ENCODE data around the gene LRRC3C.
"Not testable (repeated sequence)": the region's sequence is repeated elsewhere in the genome, so short reads cannot be mapped to it uniquely, and the experiment has no call there.

LRRC3C gene

GRCh38 chr17:39924691-39925055 lies 2.9 kb upstream of the LRRC3C start:
- DNase-seq: no peak

DNA sequence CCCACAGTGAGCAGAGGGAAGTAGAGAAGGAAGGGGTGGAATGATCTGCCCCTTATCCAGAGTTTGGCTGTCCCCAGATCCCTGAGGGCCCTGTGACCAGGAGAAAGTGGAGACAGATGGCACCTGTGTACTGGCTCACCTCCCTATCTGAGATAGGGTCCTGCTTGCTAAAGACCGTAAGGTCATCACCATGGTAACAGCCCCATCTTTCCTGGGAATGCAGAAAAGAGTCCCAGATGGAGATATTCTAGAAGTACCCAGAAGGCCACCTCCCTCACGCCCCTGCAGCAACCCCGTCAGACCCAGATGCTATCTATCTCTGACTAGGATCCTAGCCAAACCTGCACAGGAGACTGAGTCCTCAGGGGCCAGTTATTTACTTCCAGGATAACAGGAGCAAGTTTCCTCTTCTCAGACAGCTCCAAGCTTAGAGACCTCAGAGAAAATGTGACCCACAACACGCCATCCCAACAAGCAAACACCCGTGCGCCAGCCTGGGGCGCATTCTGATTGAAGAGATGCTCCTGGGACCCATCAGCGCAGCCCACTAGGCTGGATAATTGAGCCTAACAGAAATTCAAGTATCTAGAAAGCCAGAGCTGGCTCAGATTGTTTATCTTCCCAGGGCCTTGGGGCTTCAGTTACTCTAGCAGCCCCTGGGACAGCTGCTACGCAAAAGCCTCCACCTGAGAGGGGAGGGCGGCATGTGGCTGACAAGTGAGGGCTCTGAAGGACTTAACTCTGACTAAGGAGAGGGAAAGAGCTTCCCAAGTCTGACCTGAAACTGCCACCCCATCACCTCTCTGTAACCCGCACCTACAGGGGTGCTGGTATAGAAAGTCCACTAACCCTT lies 2.0 kb upstream of the LRRC3C start:
- peak; percentile 49 for DNase-seq

DNA sequence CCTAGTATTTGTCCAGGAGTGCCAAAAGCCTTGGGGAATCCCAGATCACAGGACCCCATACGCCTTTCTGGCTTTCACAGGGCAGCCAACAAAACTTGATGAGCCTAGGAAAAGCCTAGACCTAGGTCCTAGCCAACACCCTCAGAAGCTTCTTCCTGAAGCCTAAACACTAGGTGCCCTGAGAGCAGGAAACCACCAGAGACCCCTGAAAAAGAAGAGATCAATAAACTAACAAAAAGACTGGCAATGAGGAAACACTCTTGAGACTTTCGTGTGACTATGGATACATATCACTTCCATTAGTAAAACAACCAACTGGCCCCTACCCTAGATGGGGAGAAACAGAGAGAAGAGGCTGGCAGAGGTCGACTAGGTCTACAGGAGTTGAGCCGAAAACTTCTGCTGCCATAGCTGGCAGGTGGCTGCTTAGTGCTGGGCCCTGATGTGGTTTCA lies 1.4 kb upstream of the LRRC3C start:
- DNase-seq: no peak

DNA sequence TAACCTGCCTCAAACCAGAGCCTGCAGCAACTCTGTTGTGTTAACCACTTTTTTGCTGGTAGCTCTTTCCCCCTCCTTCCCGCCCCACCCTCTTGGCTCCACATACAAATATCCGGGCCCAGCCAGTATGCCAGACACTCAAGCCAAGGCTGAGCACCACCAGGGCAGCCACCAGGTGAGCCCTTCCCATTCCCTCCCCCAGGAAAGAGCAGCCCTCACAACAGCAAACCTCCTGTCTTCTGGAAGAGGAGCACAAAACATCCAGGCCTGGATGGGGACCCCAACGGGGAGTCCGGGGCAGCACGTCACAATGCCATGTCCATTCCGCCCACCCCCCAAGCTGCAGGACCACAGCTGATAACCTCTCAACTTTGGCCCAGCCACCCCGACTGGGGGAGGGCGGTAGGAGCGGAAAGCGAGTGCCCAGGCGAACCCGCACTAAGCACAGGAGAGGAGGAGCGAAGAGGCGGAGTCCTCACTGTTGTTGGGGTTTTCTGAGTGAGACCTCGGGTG lies 888 bp upstream of the LRRC3C start:
- DNase-seq: peak; percentile 50

GRCh38 chr17:39927929-39928857 lies 661 bp downstream of the LRRC3C start:
- peak; percentile 38 for DNase-seq

- DNase-seq: no peak
Observed at GRCh38 chr17:39928858-39929645, 1.5 kb downstream of the LRRC3C start.

- DNase-seq: no peak
Observed at GRCh38 chr17:39929646-39930407, 2.3 kb downstream of the LRRC3C start.

DNA sequence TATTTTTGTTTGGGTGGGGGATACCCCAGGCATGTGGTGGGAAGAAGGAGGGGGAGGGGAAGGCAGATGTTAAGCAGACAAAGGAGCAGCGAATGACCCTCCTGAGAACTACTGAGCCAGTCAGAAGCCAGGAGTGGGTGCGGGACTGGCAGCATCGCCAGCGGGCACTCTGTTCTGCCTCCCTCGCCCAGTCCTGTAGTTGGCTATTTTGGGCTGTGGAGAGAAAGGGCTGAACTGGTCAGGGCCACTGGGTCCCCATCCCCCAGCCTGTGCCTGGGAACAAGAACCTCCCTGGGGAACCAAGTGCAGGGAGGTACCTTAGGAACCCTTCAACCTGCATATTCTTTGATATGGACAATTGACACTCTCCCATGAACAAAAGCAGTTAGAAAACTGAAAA lies 6.4 kb downstream of the LRRC3C start:
- no peak for DNase-seq

DNA sequence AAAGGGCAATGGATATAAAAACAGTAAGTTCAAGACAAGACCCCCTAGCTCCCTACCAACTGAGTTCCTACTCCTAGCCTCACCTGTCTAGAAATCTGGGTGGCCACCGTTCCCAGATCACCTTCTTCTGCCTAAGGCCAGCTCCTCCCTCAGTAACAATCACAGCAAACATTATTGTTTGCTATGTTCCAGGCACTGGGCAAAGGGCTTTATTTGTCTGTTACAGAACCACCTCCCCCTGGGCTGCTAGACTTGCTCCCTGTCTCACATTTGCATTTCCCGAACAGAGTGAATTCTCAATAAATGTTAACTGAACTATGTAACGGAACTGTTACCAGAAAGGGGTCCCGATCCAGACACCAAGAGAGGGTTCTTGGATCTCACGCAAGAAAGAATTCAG lies 6.8 kb downstream of the LRRC3C start:
- no peak for DNase-seq

DNA sequence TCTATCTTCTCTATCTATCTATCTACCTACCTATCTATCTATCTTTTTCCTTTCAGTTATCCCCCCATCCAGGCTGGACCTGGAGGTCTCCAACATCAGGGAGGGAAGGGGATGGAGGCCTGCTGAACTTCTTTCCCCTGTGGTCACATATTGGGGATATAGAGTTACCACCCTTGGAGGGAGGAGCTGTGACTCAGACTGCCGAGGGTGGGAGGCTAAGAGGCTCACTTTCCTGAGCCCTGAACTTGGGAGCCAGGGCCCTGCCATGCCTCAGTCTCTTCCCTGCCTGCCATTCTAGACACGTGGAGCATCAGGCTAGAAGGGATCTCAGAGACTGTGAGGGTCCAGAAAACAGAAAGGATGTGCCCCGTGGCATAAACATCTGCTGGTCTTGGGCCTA lies 8.4 kb downstream of the LRRC3C start:
- no peak for DNase-seq

DNA sequence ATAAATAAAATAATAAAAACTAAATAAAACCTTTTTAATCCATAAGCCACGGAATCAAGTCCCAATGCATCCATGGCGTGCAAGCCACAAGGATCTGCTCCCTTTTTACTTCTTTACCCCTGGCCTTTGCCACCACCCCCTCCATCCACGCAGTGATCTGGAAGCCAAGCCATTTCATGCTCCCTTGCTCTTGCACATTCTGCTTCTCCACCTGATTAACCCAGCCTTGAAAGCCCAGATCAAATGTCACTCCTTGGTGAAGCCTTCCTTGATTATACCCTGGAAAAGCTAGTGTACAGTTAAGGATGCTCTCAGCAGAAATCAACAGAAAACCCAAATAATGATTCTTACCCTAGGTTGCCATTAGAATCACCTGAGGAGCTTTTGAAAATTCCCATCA lies 9.9 kb downstream of the LRRC3C start:
- DNase-seq: no peak

DNA sequence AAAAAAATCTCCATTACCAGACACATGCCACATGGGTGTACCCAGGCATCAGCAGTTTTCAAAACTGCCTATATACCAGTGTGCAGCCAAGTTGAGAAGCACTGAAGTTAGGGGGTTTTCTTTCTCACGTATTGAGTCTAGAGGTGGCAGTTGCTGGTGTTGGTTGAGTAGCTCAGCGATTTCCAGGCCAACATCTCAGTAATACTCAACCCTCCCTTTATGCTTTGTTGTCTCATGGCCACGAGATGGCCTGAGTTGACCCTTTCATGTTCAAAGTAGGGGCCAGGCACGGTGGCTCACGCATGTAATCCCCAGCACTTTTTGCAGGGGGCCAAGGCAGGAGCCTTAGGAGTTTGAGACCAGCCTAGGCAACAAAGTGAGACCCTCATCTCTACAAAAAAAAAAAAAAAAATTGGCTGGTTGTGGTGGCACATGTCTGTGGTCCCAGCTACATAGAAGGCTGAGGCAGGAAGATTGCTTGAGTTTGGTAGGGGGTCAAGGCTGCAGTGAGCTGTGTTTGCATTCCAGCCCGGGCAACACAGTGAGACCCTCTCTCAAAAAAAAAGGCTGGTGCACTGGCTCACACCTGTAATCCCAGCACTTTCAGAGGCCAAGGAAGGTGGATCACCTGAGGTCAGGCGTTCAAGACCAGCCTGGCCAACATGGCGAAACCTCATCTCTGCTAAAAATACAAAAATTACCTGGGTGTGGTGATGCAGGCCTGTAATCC lies 10.8 kb downstream of the LRRC3C start:
- DNase-seq: no peak

DNA sequence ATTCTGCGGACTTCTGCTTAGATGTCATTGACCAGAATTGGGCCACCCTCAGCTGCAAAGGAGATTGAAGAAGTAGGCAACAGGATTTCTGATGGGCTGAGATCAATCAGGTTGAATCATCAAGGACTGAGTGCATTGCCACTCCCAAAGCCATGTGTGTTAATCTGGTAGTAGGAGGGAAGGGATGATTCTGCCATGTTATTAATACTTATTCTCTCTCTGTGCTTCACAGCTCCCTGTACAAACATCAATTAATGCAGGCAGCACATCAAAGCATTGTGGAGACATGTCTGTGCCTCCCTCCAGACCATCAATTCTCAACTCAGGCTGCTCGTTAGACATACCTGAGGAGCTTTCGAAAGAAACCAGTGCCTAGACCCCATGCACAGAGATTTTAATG lies 11.6 kb downstream of the LRRC3C start:
- no peak for DNase-seq

DNA sequence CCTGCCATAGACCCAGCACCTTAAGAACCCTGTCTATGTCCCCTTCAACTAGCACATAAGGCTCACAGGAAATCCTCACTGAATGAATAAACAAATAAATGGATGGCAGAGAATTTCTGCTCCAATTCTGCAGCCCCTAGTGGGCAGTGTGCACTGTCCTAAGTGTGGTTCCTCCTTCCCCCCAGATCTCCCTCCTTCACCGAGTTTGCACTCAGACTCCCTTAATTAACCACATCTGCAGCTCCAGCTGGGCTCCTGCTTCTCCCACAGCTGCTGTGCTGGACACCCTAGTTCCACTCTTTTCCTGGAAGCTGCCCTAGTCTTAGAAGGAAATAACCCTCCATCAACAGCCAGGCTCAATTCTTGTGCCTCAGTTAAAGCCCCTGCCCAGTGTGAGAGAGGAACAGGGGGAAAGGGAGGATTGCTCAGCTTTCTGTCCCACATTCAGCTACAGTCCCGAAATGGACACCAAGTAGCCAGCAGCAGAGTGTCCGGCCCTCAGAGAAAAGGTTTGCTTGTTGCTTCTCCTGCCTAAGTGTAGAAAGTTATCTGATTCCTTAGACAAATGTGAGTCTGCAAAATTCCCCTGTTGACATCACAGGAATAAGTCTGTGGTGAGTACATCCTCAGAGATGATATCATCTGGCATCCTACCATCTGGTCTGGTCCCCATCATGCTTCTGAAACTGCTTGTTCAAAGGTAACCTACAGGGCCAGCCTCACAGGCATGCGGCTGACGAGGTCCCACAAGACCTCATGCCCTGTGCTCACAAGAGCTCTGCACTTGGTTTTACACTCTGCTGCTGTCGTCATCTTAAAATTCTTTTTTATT lies 12.3 kb downstream of the LRRC3C start:
- DNase-seq: peak; percentile 53

DNA sequence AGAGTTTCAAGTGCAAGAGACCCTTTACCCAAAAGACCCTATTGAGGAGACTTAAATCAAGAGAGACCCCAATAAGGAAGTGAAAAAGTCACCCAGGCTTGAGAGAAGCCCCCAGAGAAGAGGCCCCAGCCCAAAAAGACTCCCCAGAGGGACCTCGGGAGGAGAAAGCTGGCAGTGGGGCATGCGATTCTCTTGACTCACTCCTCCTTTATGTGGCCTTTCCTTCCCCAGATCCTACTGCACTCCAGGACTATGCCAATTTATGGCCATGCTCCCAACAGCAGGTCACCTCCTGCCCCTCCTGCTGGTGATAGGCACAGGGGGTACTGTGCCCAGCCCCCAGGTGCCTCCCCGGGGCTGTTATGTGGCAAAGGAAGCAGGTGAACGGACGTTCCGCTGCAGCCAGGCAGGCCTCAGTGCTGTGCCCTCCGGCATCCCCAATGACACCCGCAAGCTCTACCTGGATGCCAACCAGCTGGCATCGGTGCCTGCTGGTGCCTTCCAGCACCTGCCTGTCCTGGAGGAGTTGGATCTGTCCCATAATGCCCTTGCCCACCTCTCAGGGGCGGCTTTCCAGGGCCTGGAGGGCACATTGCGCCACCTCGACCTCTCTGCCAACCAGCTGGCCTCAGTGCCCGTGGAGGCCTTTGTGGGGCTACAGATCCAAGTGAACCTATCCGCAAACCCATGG lies 16.3 kb downstream of the LRRC3C start:
- no peak for DNase-seq

GRCh38 chr17:39944393-39944711 lies 16.8 kb downstream of the LRRC3C start:
- no peak for DNase-seq

GRCh38 chr17:39946551-39947330 lies 19.2 kb downstream of the LRRC3C start:
- no peak for DNase-seq

- not testable (repeated sequence) for DNase-seq
Observed at GRCh38 chr17:39948489-39948828, 20.9 kb downstream of the LRRC3C start.

DNA sequence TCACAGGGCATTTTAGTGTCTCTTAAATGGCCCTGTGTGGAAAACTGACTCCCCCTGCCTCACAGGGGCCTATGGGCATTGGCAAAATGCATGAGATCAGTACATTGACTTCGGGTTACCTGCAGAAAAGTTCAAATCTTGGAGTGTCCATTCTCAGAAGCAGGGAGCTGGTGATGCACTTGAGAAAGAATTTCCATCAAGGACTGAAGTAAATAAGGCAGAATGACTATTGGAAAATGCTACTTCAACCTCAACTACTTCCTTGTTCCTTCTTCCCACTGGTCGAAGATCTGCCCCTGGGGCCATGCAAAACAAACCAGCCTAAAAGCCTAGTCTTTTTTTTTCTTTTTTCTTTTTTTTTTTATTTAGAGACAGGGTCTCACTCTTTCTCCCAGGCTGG lies 21.5 kb downstream of the LRRC3C start:
- no peak for DNase-seq
